Tibial nerve (tissue), 4 donors: ENCODE results near the gene EGLN3. TPM values are rescaled to one million over a fixed set of nuclear protein-coding genes. Genes with fewer than 3 reads are reported as not detected.
A peak's percentile ranks its signal among the peaks of the same experiment; 100 is the strongest.

Experiments
- DNase-seq, 2 donors: peaks; one replicate each; pipeline ENCODE4 v3.0.0-alpha.2; 2019; ENCODE audit warnings: low spot score in 2 of 2
- H3K27ac ChIP-seq, 4 donors: fragments of 200-600 bp; sonication (generic) in 3 of 4; one replicate each; pipeline ENCODE4 v1.5.1; 2017 to 2019; ENCODE audit warnings: mild to moderate bottlenecking in 1 of 4
- H3K27me3 ChIP-seq, 2 donors: fragments of 200-600 bp; sonication (generic) in 1 of 2; one replicate each; pipeline versions ENCODE4 v1.5.1 to v1.6.0; 2017 to 2019
- H3K36me3 ChIP-seq, 3 donors: fragments of 200-600 bp; sonication (generic); one replicate each; pipeline ENCODE4 v1.5.1; 2018 to 2019
- H3K4me1 ChIP-seq, 4 donors: fragments of 200-600 bp; sonication (generic) in 3 of 4; one replicate each; pipeline ENCODE4 v1.5.1; 2017 to 2019
- H3K4me3 ChIP-seq, 4 donors: fragments of 200-600 bp; sonication (generic) in 3 of 4; one replicate each; pipeline ENCODE4 v1.5.1; 2017 to 2019; ENCODE audit warnings: mild to moderate bottlenecking in 1 of 4, moderate library complexity in 1 of 4
- H3K9me3 ChIP-seq, 4 donors: fragments of 200-600 bp; sonication (generic) in 3 of 4; one replicate each; pipeline ENCODE4 v1.5.1; 2017 to 2019
- EP300 ChIP-seq, 2 donors: sonication (generic); formaldehyde crosslinking; IDR thresholded peaks; one replicate each; pipeline ENCODE4 v1.6.1; 2017; ENCODE audit warnings: antibody characterized with exemption in 2 of 2, mild to moderate bottlenecking in 1 of 2
- POLR2A ChIP-seq, 2 donors: fragments of 450-650 bp; IDR thresholded peaks; one replicate each; pipeline ENCODE4 v1.6.1; 2017; ENCODE audit warnings: antibody characterized with exemption in 2 of 2, mild to moderate bottlenecking in 2 of 2, moderate library complexity in 2 of 2
- WGBS, 2 donors: methylation state at CpG; one replicate each; pipeline ENCODE4 v1.1.5; 2018; 5-methylcytosine and 5-hydroxymethylcytosine counted together
- total RNA-seq, 4 donors: library from RNA; depleted of rRNA; stranded (reverse); fragments of >200 nt; gene quantifications; one replicate each; pipeline ENCODE4 v1.1.0, GENCODE V29; 2016
- TF ChIP-seq, protein P1 (sequence below), 5 experiments: fragments of 200-600 bp in 3 of 5; fragments of 450-650 bp in 2 of 5; sonication (generic) in 3 of 5; IDR thresholded peaks; one replicate each; pipeline ENCODE4 v1.5.1; 2016 to 2019; ENCODE audit warnings: antibody characterized with exemption in 5 of 5, mild to moderate bottlenecking in 3 of 5, moderate library complexity in 2 of 5

Gene EGLN3
- total RNA-seq, 4 donors from 2014 or later: 6.9 to 9.2 (median 7.9) TPM

- Histone ChIP-seq H3K4me1 (peaks cover 0 to 21% (median 2%) of the 10 kb centered on the region in 4 donors), H3K4me3 (peak overlapping the region in 2 of 4 donors; percentile 58 to 67), H3K27ac (no peak overlapping the region), H3K9me3 (no peaks in the 10 kb centered on the region), H3K27me3 (peaks cover 0 to 45% of the 10 kb centered on the region in 2 donors), H3K36me3 (no peaks in the 10 kb centered on the region)
- WGBS, 2 donors: 35 to 40% methylated on average over 9 of the region's 9 CpGs
- no peak for TF ChIP-seq EP300 (IDR thresholded peaks at IDR 0.05)
- TF ChIP-seq, protein P1, sequence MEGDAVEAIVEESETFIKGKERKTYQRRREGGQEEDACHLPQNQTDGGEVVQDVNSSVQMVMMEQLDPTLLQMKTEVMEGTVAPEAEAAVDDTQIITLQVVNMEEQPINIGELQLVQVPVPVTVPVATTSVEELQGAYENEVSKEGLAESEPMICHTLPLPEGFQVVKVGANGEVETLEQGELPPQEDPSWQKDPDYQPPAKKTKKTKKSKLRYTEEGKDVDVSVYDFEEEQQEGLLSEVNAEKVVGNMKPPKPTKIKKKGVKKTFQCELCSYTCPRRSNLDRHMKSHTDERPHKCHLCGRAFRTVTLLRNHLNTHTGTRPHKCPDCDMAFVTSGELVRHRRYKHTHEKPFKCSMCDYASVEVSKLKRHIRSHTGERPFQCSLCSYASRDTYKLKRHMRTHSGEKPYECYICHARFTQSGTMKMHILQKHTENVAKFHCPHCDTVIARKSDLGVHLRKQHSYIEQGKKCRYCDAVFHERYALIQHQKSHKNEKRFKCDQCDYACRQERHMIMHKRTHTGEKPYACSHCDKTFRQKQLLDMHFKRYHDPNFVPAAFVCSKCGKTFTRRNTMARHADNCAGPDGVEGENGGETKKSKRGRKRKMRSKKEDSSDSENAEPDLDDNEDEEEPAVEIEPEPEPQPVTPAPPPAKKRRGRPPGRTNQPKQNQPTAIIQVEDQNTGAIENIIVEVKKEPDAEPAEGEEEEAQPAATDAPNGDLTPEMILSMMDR (IDR thresholded peaks at IDR 0.05): no peak
- no peak for TF ChIP-seq POLR2A (IDR thresholded peaks at IDR 0.05)
- no peak for DNase-seq
Measured at GRCh38 chr14:33948869-33949408, 1.9 kb downstream of the EGLN3 start.

GRCh38 chr14:33948145-33948868 lies 2.6 kb downstream of the EGLN3 start:
- no peak overlapping the region for H3K27ac ChIP-seq
- peaks cover 0 to 21% (median 2%) of the 10 kb centered on the region in 4 donors for H3K4me1 ChIP-seq
- H3K27me3 ChIP-seq: peaks cover 0 to 45% of the 10 kb centered on the region in 2 donors
- 64% methylated on average over 3 of the region's 3 CpGs for WGBS, 2 donors
- TF ChIP-seq EP300 (IDR thresholded peaks at IDR 0.05) (no peak), POLR2A (IDR thresholded peaks at IDR 0.05) (no peak)
- TF ChIP-seq, protein P1 (IDR thresholded peaks at IDR 0.05): no peak
- H3K9me3 ChIP-seq: no peaks in the 10 kb centered on the region
- H3K36me3 ChIP-seq: no peaks in the 10 kb centered on the region
- peak overlapping the region in 1 of 4 donors; percentile 67 for H3K4me3 ChIP-seq
- no peak for DNase-seq

GRCh38 chr14:33946679-33947476 lies 4.0 kb downstream of the EGLN3 start:
- 46 to 50% methylated on average over 5 of the region's 5 CpGs for WGBS, 2 donors
- H3K27ac ChIP-seq: peak overlapping the region in 1 of 4 donors; percentile 8
- H3K36me3 ChIP-seq: no peaks in the 10 kb centered on the region
- TF ChIP-seq, protein P1 (IDR thresholded peaks at IDR 0.05): no peak
- TF ChIP-seq EP300 (IDR thresholded peaks at IDR 0.05): no peak
- no peak for TF ChIP-seq POLR2A (IDR thresholded peaks at IDR 0.05)
- H3K4me3 ChIP-seq: no peak overlapping the region
- no peak for DNase-seq
- peaks cover 0 to 21% (median 2%) of the 10 kb centered on the region in 4 donors for H3K4me1 ChIP-seq
- H3K27me3 ChIP-seq: peaks cover 0 to 32% of the 10 kb centered on the region in 2 donors
- no peaks in the 10 kb centered on the region for H3K9me3 ChIP-seq

GRCh38 chr14:33945210-33946088 lies 5.4 kb downstream of the EGLN3 start:
- no peak for TF ChIP-seq EP300 (IDR thresholded peaks at IDR 0.05)
- TF ChIP-seq, protein P1 (IDR thresholded peaks at IDR 0.05): no peak
- no peak for TF ChIP-seq POLR2A (IDR thresholded peaks at IDR 0.05)
- Histone ChIP-seq H3K9me3 (no peaks in the 10 kb centered on the region), H3K27ac (no peak overlapping the region), H3K27me3 (peaks cover 0 to 20% of the 10 kb centered on the region in 2 donors), H3K36me3 (no peaks in the 10 kb centered on the region), H3K4me1 (peaks cover 0 to 10% (median 0%) of the 10 kb centered on the region in 4 donors), H3K4me3 (no peak overlapping the region)
- no peak for DNase-seq
- 87 to 90% methylated on average over 4 of the region's 4 CpGs for WGBS, 2 donors
